HG02870 (cell line): Measurements from ENCODE around the gene SOS1.

Source experiments
- ATAC-seq: cut with Tn5 transposase; IDR thresholded peaks from one replicate; pipeline ENCODE4 v1.9.1; 2021; ENCODE audit warnings: mild to moderate bottlenecking, moderate library complexity; ENCODE audit not compliant: unreplicated experiment

Gene SOS1

GRCh38 chr2:38978296-38978903 lies 142.5 kb downstream of the SOS1 start:
- ATAC-seq = no peak

GRCh38 chr2:38977047-38977446 lies 143.8 kb downstream of the SOS1 start:
- no peak for ATAC-seq

- no peak for ATAC-seq
These were observed 145.8 kb downstream of the SOS1 start for GRCh38 chr2:38975042-38975441.

GRCh38 chr2:38973266-38973665 lies 147.6 kb downstream of the SOS1 start:
- ATAC-seq = no peak

GRCh38 chr2:38971377-38971776 lies 149.5 kb downstream of the SOS1 start:
- no peak for ATAC-seq

- no peak for ATAC-seq
These were observed 152.8 kb downstream of the SOS1 start for GRCh38 chr2:38968021-38968420.

- ATAC-seq = no peak
These were observed 154.2 kb downstream of the SOS1 start for GRCh38 chr2:38966678-38967077.

- no peak for ATAC-seq
These were observed 154.8 kb downstream of the SOS1 start for GRCh38 chr2:38966006-38966405.

GRCh38 chr2:38960609-38961320 lies 160.1 kb downstream of the SOS1 start:
- ATAC-seq = no peak

- ATAC-seq = peak; percentile 53
These were observed 160.8 kb downstream of the SOS1 start for GRCh38 chr2:38959938-38960608.

- no peak for ATAC-seq
These were observed 161.4 kb downstream of the SOS1 start for GRCh38 chr2:38959466-38959865.

- ATAC-seq = no peak
These were observed 162.9 kb downstream of the SOS1 start for GRCh38 chr2:38957972-38958371.

GRCh38 chr2:38951766-38952165 lies 169.1 kb downstream of the SOS1 start:
- ATAC-seq = no peak

- ATAC-seq = no peak
These were observed 171.9 kb downstream of the SOS1 start for GRCh38 chr2:38948995-38949394.

- no peak for ATAC-seq
These were observed 172.4 kb downstream of the SOS1 start for GRCh38 chr2:38948387-38948882.

- no peak for ATAC-seq
These were observed 173.3 kb downstream of the SOS1 start for GRCh38 chr2:38947241-38948239.

- no peak for ATAC-seq
These were observed 174.9 kb downstream of the SOS1 start for GRCh38 chr2:38945911-38946310.

- ATAC-seq = no peak
These were observed 175.5 kb downstream of the SOS1 start for GRCh38 chr2:38945372-38945771.

- ATAC-seq = no peak
These were observed 177.1 kb downstream of the SOS1 start for GRCh38 chr2:38943784-38944183.

- no peak for ATAC-seq
These were observed 180.1 kb downstream of the SOS1 start for GRCh38 chr2:38940746-38941145.

- no peak for ATAC-seq
These were observed 183.3 kb downstream of the SOS1 start for GRCh38 chr2:38937548-38937947.
